Myocyte (in vitro differentiated cells): Measurements from ENCODE around the gene PPP1R14B. TPM values are rescaled to one million over a fixed set of nuclear protein-coding genes. Genes with fewer than 3 reads are reported as not detected.

ENCODE experiments used
- DNase-seq: peaks from one replicate; pipeline ENCODE4 v3.0.0-alpha.2; 2012; ENCODE audit warnings: low read depth
- total RNA-seq: library from RNA; depleted of rRNA; stranded (reverse); fragments of >200 nt; gene quantifications from 2 replicates; pipeline ENCODE4 v1.2.3, GENCODE V29; 2014

PPP1R14B gene
- total RNA-seq, 1 donor from 2014 or later = 656 TPM

DNA sequence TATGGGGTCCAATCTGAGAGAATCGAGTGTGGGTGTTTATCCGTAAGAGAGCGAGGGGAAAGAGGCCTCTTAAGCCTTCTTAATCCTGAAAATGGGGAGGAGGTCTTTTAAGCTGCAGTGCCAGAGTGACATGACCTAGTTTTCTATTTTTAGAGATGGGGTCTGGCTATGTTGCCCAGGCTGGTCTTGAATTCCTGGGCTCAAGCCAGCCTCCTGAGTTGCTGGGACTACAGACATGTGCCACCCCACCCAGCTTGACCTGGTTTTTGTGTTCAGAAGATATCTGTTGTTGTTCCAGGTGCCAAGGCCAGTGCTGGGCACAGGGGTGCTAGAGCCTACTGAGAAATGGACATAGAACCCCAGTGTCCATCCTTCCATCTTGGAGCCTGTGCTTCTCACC is 36.3 kb upstream of the PPP1R14B start:
- no peak for DNase-seq

DNA sequence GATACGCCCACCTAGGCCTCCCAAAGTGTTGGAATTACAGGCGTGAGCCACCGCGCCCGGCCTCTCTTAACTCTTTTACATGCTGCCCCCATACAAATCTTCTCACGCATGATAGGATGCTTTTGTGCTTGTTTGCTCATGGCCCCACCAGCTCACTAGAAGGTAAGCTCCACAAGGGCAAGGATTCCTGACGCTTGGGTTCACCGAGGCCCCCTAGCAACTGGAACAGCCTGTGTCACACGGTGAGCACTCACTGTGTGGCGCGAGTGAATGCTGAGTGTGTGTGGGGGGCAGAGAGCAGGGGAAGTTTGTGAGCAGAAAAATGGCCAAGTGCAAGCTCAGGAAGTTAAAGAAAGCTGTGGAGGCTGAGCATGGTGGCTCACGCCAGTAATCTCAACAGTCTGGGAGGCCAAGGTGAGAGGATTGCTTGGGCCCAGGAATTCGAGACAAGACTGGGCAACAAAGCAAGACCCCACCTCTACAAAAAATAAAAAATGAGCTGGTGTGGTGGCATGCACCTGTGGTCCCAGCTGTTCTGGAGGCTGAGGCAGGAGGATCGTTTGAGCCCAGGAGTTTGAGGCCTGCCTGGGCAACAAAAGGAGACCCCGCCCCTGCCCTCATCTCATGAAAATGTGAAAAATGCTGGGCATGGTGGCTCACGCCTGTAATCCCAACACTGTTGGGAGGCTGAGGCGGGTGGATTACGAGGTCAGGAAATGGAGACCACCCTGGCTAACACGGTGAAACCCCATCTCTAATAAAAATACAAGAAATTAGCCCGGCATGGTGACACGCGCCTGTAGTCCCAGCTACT is 35.4 kb upstream of the PPP1R14B start:
- no peak for DNase-seq

DNA sequence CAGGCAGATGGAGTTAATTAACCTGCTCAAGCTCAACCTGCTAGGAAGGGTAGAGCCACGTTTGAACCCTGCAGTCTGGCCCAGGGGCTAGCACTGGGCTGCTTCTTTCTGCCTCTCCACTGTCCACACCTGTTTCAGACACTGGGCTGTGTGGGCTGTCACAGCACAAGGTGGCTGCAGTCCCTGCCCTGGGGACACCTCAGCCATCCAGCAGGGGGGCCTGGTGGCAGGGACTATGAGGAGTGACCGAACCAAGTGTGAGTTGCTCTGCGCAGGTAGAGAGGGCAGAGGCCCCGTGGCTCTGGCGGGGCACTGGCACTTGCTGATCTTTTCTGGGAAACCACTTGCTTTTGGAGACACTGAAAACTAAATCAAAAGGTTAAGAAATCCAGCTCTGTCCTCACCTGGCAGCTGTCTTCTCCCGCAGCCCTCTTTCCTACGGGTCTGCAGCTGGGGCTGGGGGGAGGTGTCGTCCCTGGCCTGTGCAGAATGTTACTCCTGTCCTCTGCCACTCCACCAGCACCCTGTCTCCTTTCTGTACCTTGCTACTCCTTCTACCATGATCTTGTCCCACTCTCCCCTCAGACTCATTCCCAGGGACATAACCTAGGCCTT is 31.9 kb upstream of the PPP1R14B start:
- DNase-seq = no peak

DNA sequence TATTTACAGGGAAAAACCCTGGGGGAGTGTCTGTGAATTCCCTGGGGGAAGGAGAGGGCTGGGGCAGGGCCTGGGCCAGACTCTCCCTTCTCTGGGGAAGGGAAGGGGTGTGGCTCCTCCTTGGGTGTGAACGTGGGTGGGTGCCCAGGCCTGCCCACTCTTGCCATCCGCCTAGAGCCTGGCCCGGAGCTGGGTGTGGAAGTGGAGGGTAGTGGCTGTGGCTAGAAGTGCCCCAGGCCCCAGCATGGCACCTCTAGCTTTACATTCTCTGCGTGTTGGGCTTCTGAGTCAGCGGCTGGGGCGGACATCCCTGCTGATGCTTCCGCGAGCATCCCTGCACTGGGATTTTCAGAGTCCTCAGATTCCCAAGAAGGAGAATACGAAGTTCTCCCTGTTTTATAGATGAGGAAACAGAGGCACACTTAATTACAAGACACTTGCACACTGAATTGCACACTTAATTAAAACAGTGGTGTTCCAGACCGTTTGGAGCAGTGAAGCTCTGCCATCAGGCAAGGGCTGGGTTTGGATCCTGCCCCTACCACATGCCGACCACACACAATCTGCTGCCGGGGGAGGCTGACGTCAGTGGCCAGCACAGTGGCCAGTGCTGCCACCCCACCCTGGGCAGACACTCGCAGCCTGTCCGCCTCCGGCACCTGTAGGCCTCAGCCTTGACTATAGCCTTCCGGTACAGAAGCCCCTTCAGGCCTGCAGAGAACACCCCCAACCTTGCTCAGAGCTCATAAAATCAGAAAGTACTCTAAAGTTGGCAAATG is 30.1 kb upstream of the PPP1R14B start:
- DNase-seq = no peak

DNA sequence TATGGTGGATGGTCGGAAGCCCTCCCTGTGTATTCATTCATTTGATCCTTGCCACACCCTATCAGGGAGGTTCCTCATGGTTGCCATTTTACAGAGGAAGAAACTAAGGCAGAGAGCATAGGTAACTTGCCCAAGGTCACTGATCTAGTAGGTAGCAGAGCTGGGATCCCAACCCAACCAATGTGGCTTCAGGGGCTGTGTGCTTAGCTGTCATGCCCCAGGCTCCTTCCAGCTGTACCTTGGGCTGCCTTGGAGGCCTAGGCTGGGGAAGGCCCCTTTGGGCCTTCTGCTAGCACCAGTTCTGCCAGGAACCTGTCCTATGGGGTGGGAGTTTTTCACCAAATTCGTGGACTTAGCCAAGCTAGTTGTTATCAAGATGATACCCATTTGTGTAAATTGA is 29.1 kb upstream of the PPP1R14B start:
- DNase-seq = no peak

DNA sequence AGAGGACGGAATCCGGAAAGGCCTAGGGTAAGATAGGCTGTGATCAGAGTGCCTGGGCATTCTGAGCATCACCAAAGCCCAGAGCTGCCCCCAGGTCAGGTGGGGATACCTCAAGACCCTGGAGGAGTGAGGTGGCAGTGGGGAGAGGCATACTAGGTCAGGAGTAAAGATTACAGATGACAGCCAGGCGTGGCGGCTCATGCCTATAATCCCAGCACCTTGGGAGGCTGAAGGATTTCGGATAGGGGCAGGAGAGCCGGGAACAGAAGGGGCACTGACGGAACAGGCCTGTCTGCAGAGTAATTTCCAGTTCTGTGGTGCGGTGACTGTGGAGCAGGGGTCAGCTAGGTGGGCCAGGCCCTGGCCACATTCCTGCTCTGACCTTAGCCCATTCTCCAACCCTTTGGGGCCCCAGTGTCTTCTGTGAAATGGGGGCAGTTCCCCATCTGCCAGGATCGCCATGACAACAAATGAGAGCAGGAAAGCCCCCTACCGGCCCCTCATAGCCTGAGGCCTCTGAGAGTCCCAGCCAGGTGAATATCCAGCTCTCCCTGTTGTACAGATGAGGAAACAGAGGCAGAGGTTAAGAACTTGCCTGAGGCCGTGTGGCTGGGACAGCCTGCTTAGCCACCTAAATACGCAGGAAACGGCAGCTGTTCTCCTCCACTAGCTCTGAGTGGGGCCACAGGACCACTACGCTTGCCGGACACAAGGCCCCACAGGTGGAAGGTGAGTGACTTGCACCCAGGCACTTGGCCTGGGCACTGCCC is 28.5 kb upstream of the PPP1R14B start:
- DNase-seq = no peak

DNA sequence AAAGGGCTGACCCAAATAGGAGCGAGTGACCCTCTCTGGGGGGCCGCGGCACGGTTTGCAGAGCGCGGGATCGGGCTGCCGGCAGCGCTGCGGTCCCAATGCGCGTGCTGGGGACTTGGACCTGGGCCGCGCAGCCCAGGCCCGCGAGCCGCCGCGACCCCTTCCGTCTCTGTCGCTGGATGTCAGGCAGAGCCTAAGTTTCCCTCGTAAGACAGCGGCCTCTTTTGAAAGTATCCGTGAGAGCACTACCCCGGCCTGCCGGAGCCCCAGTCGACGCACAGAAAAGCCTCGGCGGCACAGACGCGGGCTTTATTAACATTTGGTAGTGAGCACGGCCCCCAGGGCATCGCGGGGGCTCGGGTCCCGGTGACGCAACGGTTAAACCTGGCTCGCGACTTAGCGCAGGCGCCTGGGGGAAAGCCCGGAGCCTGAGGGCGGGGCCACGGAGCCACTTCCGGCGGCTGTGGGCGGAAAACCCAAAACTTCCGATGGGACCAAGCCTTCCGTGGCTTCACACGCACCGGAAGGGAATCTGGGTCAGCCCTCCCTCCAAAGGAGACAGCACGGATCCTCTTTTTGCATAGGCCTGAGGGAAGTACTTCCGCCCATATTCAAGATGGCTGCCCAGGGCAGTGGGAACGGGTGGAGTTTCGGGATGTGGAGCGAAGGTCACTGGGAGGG is 22.9 kb upstream of the PPP1R14B start:
- peak; percentile 100 for DNase-seq

DNA sequence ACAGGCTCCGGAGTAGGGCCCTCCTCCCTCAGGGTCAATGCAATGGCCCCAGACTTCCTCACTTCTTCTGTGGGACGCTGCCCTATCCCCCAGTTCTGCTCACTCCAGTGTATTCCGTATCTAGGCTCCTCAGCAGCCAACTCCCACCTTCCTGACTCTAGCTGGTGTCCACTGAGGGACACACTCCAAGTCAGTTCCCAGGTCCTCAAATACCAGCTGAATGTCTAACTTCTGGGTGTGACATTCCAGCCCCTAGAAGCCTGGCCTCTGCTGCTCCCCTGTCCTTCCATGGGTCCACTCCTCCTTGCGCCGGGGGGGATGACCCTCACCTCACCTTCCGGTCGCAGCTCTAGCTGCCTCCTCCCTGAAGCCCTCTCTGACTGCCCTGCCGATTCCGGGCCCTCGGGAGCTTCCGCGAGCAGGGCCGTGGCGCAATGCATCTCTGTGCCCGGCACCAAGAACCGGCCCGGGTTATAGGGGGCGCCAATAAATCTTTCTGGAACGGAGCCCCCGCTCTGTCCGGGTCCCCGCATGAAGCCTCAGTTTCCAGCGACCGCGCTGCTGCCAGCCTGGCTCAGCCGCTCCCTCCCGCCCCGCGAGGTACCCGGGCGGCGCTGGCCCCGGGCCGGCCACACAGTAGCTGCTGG is 22.3 kb upstream of the PPP1R14B start:
- peak; percentile 59 for DNase-seq

DNA sequence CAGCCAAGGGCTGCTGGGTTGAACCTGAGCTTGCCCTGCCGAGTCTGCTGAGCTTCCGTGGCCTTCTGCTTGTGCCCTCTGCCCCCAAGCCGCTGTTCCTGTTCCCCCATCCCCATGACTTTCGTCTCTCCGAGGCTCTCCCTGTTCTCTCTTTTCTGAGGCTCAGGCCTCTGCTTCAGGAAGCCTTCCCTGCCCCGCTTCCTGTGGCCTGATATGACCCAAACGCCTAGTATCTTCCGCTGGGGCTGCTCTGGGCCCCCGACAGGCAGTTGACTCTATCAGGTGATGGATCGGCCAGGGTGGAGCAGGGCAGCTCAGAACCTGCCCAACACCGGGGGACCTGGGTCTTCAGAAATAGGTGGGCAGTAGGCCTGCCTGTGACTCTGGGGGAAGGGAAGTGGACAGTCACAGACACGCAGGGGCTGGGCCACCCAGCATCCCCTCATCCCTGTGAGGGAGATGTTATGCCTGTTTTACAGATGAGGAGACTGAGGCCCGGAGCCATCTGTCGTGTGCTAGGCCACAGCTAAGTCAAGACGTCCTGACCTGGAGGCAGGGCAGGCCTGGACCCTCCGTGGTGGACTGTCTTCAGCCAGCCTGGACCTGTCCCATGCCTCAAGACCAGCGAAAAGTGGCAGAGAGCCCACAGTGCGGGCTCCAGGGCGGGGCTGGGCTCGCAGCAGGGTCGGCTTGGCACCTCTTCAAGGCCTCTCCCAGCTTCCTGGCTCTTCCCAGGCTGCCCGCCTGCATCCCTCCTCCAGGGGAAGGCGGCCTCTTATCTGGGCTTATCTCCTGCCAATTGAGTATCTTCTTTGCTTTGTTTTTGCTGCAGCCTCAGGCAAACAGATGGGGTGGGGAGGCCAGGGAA is 21.5 kb upstream of the PPP1R14B start:
- peak; percentile 57 for DNase-seq

DNA sequence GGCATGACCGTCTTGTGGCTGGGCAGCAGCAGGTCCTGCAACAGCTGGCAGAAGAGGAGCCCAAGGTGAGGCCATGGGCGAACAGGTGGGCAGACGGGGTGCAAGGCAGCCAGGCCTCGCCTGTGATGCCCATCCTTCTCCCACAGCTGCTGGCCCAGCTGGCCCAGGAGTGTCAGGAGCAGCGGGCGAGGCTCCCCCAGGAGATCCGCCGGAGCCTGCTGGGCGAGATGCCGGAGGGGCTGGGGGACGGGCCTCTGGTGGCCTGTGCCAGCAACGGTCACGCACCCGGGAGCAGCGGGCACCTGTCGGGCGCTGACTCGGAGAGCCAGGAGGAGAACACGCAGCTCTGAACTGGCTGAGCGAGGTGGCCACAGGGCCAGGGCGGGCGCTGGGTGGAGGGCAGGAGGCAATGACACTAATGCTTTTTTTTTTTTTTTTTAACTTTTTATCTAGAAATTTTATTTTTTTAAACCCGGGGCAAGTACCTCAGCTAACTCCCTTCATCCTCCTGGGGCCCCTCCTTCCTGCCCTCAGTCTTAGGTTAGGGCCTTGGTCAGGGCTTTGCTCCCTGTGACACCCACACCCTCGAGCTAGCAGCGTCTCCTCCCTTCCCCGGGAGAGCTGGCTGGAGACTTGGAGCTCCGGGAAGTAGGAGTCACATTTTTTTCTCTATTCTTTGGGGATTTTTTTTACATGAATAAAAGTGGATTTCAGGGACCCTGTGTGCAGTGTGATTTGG is 20.6 kb upstream of the PPP1R14B start:
- DNase-seq = peak; percentile 42

DNA sequence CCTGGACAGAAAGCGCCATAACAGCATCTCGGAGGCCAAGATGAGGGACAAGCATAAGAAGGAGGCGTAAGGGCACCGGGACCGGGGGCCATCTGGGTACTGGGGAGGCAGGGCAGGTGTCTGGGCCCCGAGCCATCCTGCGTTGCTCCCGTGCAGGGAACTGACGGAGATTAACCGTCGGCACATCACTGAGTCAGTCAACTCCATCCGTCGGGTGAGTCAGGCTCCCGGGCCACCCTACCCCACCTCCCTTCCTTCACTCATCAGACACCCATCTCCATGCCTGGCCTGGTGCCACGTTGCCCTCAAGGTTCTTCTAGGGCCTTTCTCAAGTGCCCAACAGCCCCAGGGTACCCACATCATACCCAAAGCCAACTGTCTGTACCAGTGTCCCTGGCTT is 19.6 kb upstream of the PPP1R14B start:
- no peak for DNase-seq

DNA sequence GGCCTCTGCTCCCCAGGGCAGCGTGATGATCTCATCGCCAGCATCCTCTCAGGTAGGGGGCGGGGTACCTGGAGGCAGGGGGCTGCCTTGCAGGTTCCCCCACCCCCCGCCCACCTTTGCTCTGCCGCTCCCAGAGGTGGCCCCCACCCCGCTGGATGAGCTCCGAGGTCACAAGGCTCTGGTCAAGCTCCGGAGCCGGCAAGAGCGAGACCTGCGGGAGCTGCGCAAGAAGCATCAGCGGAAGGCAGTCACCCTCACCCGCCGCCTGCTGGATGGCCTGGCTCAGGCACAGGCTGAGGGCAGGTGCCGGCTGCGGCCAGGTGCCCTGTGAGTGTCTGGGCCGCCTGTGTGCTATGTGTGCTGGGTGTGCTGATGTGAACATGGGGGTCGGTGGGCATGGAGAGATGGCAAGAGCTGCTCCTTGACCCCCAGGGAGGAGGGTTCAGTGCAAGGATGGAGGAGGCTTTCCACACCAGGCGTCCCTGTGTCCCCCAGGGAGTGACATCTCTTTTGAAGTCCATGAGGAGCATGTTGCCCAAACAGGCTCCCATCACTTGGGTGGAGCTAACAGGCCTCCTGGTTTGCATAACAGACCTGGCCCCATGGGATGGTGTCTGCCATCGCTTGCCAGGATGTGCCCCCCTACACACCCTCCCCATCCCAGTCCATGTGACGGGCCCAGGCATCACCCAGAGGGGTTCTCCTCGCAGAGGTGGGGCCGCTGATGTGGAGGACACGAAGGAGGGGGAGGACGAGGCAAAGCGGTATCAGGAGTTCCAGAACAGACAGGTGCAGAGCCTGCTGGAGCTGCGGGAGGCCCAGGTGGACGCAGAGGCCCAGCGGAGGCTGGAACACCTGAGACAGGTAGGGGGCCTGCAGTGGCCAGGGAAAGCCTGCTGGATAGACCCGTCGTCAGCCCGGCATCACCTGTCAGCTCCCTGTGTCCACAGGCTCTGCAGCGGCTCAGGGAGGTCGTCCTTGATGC is 18.7 kb upstream of the PPP1R14B start:
- DNase-seq = no peak

DNA sequence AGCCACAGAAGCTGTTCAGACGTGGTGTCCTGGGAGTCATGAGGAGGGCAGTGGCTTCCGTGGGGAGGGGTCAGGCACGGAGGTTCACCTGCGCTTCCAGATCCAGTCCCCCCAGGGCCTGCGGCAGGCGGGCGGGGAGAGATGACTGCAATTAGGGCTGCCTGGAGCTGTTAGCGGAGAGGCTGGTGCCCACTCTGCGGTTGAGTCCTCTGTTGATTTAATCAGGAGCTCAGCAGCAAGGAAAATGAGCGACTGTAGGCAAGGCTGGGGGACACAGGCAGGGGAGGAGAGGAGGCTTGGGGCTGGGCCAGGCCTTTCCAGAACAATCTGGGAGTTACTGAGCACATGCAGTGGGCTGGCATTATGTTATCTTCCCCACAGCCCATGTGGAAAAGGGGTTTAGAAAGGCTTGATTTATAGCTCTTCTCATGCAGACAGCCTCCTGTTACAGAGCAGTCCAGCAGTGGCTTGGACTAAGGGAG is 17.7 kb upstream of the PPP1R14B start:
- DNase-seq = no peak

DNA sequence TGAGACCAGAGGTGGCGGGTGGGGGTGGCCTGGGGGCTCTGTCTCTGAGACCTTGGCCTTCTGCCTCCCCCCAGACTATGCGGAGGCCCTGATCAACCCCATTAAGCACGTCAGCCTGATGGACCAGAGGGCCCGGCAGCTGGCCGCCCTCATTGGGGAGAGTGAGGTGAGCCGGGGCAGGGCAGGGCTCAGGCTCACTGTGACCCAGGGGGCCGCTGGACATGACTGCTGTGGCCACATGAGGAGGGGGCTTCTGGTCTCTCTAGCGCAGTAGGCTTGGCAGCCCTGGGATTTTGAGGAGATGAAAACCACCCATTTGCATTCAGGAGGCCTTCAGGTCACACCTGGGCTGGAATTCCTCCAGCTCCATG is 17.2 kb upstream of the PPP1R14B start:
- no peak for DNase-seq

DNA sequence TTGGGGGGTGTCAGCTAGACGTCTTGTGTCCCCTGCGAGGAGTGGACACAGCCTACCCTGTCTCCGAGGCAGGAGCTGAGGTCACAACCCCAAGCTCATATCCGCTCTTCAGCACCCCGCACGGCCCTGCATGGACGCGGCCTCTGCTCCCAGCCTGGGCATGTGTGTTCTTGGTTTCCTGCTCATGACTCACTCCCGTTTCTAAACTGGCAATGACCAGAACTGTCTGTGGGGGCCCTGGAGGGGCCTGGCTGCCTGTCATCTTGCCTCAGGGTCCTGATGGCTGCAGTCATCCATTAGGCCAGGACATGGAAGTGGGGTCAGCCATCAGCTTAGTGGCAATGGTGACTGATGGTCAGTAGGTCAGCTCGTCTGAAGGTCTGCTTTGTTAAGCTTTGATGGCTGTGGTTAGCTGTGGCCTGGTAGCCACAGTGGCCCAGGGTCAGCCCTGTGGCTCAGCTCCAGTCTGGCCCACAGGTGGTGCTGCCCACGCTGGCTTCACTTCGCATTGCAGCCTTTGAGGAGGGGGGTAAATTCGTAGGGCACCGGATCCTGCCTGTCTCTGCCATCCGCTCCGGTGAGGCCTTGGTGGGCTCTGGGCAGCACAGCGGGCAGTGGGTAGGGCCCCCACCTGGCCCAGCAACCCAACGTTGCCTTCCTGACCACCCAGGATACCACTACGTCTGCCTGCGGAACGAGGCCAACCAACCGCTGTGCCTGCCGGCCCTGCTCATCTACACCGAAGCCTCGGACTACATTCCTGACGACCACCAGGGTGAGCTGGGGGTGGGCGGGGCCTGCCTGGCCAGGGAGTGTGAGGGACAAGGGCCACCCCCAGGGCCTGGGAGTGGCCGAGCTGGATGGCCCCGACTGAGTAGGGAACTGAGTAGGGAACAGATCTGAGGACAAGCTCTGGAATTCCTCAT is 16.5 kb upstream of the PPP1R14B start:
- DNase-seq = peak; percentile 75
